RCC 7860 (cell line): ENCODE data around the gene DALRD3.

Experiments used
- DNase-seq: peaks from one replicate; pipeline ENCODE4 v3.0.0-alpha.2; 2015; ENCODE audit warnings: low spot score
- FAIRE-seq: peaks from 2 replicates; lab custom pipeline; 2012; peaks lifted over from hg19 to GRCh38; lab: Jason Lieb, UNC

Gene DALRD3

GRCh38 chr3:49006408-49007067, 11.8 kb downstream of the DALRD3 start:
- DNase-seq (no peak), FAIRE-seq (no peak)

DNA sequence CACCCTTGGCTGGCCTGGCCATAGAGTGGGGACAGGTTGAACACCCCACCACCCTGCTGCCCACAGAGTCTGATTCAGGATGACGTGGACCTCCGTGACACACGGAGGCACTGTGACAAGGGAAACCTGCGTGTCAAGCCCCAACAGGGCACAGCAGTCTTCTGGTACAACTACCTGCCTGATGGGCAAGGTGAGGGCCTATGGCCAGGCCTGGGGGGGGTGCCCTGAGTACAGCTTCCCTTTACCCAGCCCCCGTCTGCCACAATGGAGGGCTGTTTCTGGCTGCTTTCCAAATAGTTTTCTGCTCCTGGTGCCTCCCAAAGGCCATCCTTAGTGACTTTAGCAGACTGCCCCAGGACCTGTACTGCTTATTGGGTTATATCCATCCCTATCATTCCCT, 12.4 kb downstream of the DALRD3 start:
- FAIRE-seq (no peak), DNase-seq (no peak)

DNA sequence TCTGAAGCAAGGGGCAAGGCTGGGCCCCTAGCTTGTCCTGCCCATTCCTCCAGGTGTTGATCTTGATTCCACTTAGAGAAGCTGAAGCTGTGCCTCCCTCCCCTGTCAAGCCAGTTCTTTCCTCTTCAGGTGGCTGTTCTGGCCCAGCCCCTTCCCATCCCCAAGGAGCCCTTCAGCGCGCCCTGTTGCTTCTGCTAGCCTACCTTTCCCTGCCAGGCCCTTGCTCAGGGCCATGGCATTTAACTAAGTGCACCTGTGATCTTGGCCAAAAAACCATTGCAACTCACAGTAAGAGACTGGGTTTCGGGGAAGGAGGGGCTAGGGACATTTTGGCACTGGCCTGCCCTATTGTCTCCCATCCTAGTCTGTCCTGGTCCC, 13.1 kb downstream of the DALRD3 start:
- FAIRE-seq: no peak
- no peak for DNase-seq

DNA sequence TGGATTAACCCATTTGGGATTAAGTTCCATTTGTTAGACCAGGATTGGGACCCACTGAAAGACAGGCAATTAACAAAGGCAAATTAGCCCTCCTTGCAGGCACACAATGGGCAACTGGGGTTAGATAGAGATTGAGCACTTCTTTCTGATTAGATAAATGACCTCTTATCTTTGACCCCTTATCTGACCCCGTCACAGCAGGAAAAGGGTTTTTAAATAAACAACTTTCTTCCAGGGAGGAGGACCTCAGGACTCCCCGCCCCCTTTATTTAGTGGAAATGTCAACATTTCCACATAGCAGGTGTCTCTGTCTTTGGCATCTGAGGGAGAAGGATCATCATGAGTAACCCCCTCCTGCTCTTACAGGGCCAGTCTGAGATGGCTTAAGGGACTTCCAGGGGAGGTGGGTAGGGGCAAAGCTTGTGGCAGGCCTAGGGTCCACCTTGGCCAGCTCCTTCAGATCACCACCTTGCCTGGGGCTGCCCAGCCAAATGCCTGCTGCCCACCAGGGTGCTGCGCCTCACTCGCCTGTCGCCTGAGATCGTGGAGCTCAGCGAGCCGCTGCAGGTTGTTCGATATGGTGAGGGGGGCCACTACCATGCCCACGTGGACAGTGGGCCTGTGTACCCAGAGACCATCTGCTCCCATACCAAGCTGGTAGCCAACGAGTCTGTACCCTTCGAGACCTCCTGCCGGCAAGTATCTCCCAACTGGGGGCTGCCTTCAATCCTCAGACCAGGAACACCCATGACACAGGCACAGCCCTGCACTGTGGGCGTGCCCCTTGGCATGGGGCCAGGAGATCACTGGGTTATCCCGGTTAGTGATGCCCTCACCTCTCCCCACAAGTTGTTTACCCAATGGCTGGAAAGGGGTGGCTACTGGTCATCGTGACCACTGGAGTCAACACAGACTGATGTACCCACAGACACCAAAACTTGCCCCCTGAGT, 13.8 kb downstream of the DALRD3 start:
- FAIRE-seq (no peak), DNase-seq (no peak)

DNA sequence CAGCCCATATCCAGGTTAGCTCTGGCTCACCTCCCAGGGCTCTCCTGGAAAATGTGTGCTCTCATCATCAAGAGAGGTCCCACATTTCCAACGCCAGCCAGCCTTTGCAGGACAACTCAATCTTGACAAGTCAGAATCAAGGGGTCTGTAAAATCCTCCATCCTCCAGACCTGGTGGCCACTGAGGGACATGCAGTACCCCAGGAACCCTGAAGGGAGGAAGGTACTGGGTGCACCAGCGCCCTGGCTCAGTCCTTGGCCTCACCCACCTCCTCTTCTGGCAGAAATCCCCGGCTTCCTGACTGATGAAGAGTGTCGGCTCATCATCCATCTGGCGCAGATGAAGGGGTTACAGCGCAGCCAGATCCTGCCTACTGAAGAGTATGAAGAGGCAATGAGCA, 17.2 kb downstream of the DALRD3 start:
- no peak for FAIRE-seq
- DNase-seq: no peak

GRCh38 chr3:48999085-48999858, 19.1 kb downstream of the DALRD3 start:
- DNase-seq: no peak
- FAIRE-seq: no peak

DNA sequence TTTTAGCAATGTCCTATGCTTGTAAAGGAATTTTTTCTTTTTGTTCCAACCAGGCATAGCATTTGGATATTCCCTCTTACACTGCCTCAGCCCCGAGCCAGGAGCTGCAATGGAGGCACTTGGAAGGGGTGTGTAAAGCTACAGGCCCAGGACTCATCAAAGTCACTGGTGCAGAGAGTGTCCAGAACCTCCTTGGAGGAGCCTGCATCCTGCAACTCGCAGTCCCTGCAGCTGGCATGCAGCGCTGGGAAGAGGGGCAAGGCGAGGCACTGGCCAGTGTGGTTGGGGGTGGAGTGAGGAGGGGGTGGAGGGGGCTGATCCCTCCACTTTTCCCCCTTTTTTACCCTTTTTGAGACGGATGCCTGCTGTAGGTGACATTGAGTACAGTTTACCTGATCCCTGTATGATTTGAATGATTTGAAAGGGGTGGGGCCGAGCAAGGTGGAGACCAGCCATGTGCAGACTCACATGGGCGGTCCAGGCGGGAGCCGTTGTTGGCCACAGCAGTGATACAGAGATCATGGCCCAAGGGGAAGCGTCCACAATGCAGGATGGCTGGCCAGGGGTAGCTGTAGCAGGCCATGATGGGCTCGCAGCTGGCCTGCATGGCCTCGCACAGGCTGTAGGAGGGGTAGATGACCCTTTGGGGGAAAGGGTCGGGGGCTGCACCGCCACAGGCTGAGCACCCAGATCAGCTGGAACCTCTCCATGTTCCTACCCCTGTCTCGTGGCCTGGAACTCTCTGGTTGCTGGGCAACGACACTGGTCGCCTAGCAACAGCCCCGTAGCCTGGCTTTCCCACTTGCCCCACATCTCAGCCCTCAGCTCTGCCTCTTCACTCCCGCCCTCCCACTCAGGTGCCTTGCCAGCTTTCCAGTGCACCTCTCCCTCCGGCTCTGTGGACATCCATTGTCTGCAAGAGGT, 20.4 kb downstream of the DALRD3 start:
- no peak for FAIRE-seq
- DNase-seq: no peak

GRCh38 chr3:48997102-48997635, 21.2 kb downstream of the DALRD3 start:
- no peak for FAIRE-seq

GRCh38 chr3:48996640-48997039, 21.7 kb downstream of the DALRD3 start:
- DNase-seq (no peak), FAIRE-seq (no peak)

More at GRCh38 chr3:48997102-48997635, 21.2 kb downstream of the DALRD3 start:
- DNase-seq: no peak

DNA sequence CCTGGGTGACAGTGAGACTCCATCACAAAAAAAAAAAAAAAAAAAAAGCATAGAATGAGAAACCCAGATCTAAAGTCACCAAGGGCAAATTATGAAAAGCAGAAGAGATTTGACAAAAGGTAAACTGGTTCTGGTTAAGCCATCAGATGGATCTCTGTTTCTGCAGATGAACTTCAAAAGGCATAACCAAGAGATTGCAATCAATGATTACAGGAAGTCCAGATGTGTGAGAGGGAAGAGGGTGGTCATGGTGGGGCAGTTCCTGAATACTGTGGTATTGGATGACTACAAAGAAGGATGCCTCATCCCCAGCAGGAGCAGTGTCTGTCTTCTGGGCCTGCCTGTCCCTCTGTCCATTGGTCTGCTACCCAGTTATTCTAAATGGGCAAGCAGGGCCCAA, 24.5 kb downstream of the DALRD3 start:
- DNase-seq (no peak), FAIRE-seq (no peak)

GRCh38 chr3:48991851-48992545, 26.4 kb downstream of the DALRD3 start:
- FAIRE-seq (no peak), DNase-seq (no peak)

DNA sequence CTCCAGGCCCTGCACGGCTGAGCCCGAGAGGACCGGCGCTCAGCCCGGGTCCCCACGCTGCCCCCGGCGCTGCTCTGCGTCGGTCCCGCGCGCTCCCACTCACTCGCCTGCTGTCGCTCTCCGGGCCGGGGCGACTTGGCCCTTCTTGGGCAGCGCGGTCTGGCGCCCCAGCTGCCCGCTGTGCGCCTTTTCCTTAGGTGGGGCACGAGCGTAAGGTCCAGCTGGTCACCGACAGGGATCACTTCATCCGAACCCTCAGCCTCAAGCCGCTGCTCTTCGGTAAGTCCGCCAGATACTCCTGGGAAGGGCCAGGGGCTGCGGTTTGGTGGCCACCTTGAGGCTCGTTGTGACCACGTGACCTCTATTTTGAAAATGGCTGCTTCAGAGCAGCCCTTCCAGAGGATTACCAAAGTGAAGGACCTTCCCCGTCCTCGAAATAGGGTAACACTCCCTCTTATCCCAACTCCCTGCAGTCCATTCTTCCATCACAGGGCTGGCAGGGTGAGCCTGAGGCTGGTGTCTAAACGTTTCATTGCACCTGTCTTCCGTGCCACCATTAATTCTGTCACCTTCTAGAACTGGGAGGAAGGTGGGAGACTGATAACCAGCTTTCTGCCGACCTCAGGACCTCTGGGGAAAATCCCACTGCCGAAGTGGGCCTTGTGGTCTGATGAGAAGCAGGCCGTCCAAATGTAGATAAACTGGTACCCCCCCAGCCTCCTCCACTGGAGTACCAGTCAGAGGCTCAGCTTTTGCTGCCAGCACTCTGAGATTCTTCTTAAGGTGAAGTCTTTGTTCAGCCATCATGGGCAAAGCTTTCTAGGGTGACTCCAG, 27.5 kb downstream of the DALRD3 start:
- FAIRE-seq (no peak), DNase-seq (no peak)

GRCh38 chr3:48989796-48990635, 28.4 kb downstream of the DALRD3 start, which contains the start of gene P4HTM:
TSS of gene P4HTM (plus strand) at chr3:48990241. CDS start at chr3:48990257, 16 bp downstream.
- FAIRE-seq (peak; percentile 47), DNase-seq (peak; percentile 85)

GRCh38 chr3:48989126-48989795, 29.1 kb downstream of the DALRD3 start:
- FAIRE-seq: no peak
- no peak for DNase-seq

DNA sequence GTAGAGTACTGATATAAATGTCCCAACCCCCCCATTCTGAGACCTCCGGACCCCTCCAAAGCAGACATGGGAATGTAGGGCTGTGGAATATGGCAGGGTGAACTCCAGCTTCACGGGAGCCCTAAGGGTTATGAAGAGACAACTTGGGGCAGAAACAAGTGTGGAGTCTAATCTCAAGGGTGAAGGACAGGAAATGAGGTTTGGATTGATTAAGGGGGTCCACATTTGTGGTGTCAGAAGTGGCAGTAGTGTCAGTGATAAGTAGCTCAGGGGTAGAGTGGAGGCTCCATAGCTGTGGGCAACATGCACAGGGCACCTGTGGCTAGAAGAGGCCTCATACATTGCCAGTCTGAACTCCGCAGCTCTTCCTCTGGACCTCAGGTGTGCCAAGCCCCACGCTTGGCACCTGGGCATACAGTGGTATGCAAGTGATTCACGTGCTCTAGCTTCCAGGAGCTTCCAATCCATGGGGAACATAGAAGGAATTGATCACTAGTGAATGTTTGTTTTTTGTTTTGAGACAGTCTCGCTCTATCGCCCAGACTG, 32.5 kb downstream of the DALRD3 start:
- DNase-seq: no peak
- FAIRE-seq: no peak

DNA sequence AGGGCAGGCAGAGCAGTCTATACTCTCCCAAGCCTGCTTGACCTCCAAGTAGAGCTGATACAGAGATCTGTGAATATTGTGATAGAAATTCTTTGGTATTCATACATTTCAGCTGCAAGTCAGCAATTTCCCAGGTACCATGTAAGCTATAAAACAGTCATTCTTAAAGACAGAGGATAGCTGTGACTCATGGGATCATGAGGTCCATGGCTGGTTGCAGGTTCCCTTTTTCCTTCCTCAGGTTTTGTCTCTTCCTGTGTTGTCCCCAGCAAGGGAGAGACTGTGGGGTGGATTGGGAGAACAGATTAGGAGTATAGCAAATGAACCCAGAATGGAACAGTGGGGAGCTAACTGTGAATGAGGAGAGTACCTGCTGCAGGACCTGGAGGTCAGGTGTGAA, 33.7 kb downstream of the DALRD3 start:
- no peak for DNase-seq

GRCh38 chr3:48983096-48983495, 35.3 kb downstream of the DALRD3 start:
- no peak for DNase-seq
- no peak for FAIRE-seq

More for the DNA sequence above, 33.7 kb downstream of the DALRD3 start:
- FAIRE-seq: no peak
